AG08395 (cell line): ENCODE measurements around the gene EML1.
A peak's percentile ranks its signal among the peaks of the same experiment; 100 is the strongest.

Source experiments
- DNase-seq: peaks from one replicate; pipeline ENCODE4 v3.0.0; 2012; ENCODE audit warnings: mixed read lengths, low spot score

Gene EML1

DNA sequence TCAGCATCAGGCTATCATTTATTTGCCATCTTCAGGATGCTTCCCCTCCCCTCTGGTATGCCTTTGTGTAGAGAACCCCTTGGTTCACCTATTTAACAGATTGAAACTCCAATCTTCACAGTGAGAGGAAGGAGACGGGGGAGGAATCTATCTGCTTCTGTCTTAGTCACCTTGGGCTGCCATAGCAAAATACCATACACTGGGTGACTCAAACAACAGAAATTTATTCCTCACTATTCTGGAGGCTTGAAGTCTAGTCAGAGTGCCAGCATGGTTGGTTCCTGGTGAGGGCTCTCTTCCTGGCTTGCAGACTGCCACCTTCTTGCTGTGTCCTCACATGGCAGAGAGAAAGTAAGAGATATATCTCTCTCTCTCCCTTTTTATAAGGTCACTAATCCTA is 13.5 kb upstream of the EML1 start:
- no peak for DNase-seq

DNA sequence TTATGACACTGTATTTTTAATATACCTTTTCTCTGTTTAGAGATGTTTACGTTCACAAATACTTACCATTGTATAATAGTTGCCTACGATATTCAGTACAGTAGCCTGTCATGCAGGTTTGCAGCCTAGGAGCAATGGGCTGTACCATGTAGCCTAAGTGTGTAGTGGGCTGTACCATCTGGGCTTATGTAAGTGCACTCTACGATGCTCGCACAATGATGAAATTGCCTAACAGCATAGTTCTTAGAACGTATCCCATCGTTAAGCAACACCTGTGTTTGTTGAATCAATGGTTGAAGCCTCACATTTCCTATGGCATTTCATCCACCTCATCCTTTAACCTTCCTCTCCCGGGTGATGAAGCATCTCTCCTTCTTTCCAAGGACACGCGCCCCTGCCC is 12.5 kb upstream of the EML1 start:
- no peak for DNase-seq

GRCh38 chr14:99781091-99781490 is 12.1 kb upstream of the EML1 start:
- DNase-seq = no peak

DNA sequence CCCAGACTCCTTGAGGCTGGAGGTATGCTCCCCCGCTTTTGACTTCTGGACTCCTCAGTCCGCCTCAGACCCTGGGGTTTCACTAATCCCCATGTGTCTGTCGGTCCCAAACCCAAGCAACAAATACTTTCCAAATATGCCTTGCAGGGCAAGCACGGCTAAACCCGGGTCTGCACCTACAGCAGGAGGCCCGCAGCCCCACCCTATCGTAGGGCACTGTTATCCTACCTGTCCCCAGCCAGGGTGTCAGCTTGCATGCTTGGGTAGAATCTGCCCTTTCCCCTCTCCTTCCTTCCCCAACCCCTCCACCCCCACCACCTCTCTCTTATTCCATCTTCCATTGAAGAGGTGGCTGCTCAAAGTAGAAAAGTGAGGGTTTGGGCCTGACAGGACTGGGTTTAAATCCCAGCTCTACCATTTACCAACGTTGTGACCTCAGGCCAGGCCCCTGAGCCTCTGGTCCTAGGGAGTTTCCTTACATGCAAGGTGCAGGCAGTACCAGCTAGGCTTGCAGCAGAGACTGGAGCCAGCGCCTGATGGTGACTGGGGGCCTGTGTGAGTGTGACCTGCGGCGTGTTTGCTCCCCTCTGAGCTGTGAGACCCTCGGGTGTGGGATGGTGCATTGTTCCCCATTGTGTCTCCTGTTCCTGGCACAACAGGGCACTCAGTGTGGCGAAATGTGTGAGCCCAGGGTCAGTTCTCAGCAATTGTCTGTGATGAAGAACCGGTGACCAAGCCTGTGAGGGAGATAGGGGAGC is 11.2 kb upstream of the EML1 start:
- DNase-seq = no peak

GRCh38 chr14:99784508-99784907 is 8.7 kb upstream of the EML1 start:
- DNase-seq = no peak

DNA sequence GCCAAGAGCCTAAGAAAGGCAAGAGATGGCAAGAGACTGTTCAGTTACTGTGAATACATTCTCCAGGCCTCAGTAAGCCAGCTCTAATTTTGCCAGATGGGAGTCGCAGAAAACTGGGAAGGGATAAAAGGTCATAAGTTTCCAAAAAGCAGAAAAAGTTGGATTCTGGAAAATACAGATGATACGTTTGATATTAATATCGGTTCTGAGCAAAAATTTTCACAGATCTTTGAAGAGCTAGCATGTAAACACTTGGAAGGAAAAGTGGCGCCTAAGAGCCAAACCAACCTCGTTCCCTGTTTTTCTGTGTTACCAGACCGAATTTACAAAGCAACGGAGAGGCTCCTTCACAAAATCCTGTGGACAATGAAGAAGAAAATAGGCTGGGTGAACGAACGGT is 7.8 kb upstream of the EML1 start:
- no peak for DNase-seq

- no peak for DNase-seq
These were observed 6.7 kb upstream of the EML1 start for GRCh38 chr14:99786511-99786989.

GRCh38 chr14:99788713-99789112 is 4.5 kb upstream of the EML1 start:
- DNase-seq = no peak

- DNase-seq = no peak
These were observed 3.6 kb upstream of the EML1 start for GRCh38 chr14:99789581-99789980.

DNA sequence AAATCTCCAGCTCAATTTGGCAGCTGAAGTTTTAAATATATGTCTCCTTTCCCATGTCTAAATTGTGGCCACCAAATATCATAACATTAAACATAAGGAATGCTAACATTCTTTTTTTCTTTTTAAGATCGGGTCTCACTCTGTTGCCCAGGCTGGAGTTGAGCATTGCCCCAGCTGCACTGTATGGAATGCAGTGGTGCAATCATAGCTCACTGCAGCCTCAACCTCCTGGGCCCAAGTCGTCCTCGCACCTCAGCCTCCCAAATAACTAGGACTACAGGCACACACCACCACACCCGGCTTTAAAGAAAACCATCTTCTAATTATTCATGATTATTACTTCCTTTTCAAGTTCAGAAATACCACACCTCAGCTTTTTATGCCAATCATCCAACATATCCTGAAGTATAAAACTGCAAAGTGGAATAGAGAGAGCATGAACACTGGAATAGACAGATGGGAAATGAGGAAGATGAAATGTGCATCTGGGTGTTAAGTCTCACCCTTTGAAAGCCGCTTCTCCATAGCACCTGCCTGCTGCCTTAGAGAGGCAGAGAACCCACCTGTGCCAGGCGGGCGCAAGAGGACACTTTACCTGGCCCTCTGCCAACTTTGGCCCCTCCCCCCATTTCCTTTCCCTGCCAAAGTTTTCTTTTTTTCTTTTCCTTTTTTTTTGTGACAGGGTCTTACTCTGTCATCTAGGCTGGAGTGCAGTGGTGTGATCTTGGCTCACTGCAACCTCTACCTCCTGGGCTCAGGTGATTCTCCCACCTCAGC is 2.8 kb upstream of the EML1 start:
- no peak for DNase-seq

DNA sequence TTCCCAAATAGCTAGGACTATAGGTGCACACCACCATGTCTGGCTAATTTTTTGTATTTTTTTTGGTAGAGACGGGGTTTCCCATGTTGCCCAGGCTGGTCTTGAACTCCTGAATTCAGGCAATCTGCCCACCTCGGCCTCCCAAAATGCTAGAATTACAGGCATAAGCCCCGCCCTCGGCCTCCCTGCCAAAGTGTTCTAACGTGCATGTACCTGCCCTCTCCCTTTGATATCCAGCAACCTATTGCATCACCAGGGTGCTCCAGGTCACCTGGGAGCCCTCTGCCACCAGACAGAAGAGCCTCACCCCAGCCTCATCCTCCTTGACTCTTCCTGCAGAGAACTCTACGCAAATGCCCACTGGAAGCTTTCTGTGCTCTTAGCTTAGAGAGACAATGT is 2.2 kb upstream of the EML1 start:
- DNase-seq = no peak

- no peak for DNase-seq
These were observed 1.6 kb upstream of the EML1 start for GRCh38 chr14:99791476-99792209.

DNA sequence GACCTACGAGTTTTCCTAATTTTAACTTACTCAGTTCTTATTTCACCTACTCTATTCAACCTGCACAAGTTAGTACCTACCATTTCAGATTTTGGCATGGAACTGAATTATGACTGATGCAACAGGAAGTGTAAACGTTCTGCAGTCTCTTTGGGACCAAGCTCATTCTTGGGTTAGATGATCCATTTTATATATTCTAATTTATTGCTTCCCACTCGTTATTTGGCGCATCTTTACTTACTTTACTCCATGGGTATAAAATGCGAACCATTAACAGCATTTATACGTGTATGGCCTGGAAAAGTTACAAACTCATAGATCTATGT is 1.0 kb upstream of the EML1 start:
- no peak for DNase-seq

DNA sequence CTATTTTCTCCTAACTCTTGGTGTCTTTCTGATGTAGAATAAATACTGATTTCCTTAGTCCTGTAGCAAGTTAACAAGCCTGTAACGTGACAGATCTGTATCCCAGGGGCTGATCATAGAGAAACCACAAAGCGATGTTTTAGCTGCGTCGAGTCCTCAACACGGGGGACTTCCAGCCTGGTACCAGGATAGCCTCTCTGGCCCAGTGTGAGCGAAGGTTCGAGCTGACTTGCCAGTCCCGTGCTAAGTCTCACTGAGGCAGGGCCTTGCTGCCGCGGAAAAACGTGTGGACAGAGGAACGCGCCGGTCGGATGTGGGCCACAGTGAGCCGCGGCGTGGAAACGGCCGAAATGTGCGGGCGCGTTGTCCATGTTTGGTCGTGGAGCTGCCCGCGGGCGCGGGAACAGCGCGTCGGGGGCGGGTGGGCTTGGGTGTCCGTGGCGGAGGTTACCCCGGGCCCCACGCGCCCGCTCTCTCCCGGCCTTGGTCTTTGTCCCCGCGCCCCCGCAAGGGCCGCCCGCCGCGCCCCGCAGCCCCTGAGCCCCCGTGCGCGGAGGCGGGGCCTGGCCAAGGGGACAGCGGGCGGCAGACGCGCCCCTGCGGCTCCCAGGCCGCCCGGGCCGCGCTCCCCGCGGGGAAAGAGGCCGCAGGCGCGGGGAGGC is 531 bp upstream of the EML1 start:
- DNase-seq = peak; percentile 15

- no peak for DNase-seq
These were observed 1.1 kb downstream of the EML1 start for GRCh38 chr14:99794151-99794780.

DNA sequence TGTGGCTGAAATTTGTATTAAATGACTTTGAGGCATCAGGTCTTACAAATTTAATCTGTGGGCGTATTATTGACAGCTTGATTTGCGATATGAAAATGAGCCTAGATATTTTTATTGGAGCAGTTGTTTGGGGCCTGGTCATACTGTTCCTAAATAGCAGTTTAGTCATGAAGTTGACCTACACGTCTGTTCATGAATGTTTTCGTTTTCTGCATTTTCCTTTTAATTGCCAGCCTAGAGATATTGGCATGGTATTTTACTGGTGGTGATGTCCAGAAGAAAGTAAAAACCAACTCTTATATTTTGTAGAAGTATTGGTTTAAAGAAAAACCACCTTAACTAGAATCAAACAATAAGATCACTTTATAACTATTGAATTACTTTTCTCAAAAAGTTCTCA is 1.8 kb downstream of the EML1 start:
- DNase-seq = no peak

GRCh38 chr14:99797231-99797630 is 4.0 kb downstream of the EML1 start:
- DNase-seq = no peak

GRCh38 chr14:99800781-99801180 is 7.6 kb downstream of the EML1 start:
- DNase-seq = no peak

DNA sequence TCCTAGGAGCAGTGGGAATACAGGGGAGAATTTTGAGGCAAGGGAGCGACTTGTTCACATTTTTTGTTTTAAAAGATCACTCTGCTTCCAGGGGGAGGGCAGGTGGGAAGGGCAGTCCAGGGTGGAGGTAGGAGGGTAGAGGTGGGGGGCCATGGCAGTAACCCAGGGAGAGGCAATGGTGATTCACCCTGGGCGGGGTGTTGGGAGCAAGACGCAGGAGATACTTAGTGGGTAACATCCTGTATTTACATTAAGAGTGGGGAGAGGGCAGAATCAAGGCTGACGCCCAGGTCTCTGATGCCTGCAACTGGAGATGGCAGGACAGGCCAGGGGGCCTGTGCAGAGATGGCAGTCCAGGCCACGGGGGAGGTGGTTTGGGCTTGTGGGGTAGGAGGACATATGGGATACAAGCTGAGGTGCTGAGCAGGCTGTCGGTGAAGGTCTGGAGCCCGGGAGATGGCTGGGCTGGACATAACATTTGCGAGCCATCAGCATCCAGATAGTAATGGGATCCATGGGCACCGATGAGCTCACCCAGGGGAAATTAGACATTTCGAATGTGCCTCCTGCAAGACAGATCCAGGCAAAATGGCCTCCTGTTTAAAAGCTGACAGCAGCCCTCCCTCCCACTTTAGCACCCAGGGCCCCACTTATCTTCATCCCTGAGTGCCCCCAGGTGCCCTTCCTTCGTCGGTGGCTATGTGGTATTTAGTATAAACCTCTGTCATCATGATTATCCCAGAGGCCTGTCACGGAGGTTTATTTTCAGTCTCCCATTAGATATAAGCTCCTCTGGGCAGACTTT is 9.3 kb downstream of the EML1 start:
- DNase-seq = no peak

GRCh38 chr14:99803106-99803775 is 10.0 kb downstream of the EML1 start:
- no peak for DNase-seq

- no peak for DNase-seq
These were observed 10.6 kb downstream of the EML1 start for GRCh38 chr14:99803803-99804202.
